ENCODE measurements around the gene KRT86. TPM values are rescaled to one million over a fixed set of nuclear protein-coding genes. Genes with fewer than 3 reads are reported as not detected.

The KRT86 gene
- total RNA-seq, 1 donor from 2014 or later = not detected

DNA sequence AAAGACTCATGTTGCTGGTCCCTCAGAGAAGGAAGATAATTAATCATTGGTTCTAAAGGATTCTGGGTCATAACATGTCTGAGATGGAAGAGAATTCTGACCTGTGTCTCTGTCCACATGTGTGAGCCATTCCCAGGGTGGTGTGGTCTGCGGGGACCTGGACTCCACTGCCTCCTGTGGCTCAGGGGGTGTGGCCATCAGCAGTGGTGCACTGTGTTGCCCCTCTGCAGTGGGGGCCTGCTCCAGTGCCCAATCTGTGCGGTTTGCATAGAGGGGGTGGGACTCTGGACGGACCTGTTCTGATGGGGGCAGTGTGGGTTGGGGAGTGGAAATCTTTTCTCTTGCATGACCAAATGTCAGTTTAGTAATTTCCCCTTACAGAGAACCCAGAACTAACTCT lies 79.3 kb downstream of the KRT86 start:
- no peak for DNase-seq (ENCODE audit: low spot score)
- no peak overlapping the region for H3K4me3 Mint-ChIP-seq (ENCODE audit: unreplicated experiment)
- TF ChIP-seq, protein P1, sequence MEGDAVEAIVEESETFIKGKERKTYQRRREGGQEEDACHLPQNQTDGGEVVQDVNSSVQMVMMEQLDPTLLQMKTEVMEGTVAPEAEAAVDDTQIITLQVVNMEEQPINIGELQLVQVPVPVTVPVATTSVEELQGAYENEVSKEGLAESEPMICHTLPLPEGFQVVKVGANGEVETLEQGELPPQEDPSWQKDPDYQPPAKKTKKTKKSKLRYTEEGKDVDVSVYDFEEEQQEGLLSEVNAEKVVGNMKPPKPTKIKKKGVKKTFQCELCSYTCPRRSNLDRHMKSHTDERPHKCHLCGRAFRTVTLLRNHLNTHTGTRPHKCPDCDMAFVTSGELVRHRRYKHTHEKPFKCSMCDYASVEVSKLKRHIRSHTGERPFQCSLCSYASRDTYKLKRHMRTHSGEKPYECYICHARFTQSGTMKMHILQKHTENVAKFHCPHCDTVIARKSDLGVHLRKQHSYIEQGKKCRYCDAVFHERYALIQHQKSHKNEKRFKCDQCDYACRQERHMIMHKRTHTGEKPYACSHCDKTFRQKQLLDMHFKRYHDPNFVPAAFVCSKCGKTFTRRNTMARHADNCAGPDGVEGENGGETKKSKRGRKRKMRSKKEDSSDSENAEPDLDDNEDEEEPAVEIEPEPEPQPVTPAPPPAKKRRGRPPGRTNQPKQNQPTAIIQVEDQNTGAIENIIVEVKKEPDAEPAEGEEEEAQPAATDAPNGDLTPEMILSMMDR (IDR thresholded peaks at IDR 0.05; ENCODE audit: unreplicated experiment) = no peak
- H3K4me1 Mint-ChIP-seq (ENCODE audit: unreplicated experiment) = peaks cover 3% of the 10 kb centered on the region
- no peaks in the 10 kb centered on the region for H3K9me3 Mint-ChIP-seq (ENCODE audit: unreplicated experiment)
- H3K36me3 Mint-ChIP-seq (ENCODE audit: low read depth, unreplicated experiment) = no peaks in the 10 kb centered on the region
- H3K27me3 Mint-ChIP-seq (ENCODE audit: unreplicated experiment) = peaks cover 4% of the 10 kb centered on the region
- no peak overlapping the region for H3K27ac Mint-ChIP-seq (ENCODE audit: unreplicated experiment)

DNA sequence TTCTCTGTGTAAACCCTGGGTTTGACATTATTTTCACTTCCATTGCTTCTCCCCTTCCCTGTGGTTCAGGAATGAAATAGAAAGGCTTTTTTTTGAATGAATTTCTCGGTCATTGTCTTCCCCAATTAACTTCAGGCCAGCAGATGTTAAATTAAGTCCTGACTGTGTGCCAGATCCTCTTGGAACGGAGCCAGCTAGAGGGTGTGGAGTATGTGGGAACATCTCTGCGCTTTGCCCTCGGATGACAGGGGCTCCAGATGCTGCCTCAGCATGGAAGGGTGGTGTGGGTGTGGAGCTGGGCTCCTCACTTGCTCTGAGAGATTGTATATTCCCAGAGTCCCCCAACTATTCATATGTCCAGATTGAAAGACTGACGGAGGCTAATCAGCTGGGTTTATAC lies 79.8 kb downstream of the KRT86 start:
- no peak for DNase-seq (ENCODE audit: low spot score)
- TF ChIP-seq, protein P1 (IDR thresholded peaks at IDR 0.05; ENCODE audit: unreplicated experiment) = no peak

DNA sequence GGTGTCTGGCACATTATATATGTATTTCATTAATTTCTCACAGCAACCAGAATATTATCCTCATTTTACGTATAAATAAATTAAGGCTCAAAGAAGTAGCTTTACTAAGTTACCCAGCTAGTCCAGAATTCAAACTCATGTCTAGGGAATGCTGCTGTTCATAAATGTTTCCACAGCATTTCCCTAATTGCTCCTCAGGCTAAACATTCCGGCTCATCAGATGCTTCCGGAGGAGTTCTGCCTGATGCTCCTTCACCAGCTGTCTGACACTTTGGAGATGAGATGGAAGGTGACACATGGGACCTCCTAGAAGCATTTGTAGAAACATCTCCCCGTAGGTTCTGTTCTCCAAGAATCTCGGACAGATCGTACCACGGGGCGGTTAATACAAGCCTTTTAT lies 80.7 kb downstream of the KRT86 start:
- peaks cover 7% of the 10 kb centered on the region for H3K27me3 Mint-ChIP-seq (ENCODE audit: unreplicated experiment)
- TF ChIP-seq, protein P1 (IDR thresholded peaks at IDR 0.05; ENCODE audit: unreplicated experiment) = no peak
- no peaks in the 10 kb centered on the region for H3K36me3 Mint-ChIP-seq (ENCODE audit: low read depth, unreplicated experiment)
- no peak overlapping the region for H3K4me3 Mint-ChIP-seq (ENCODE audit: unreplicated experiment)
- H3K9me3 Mint-ChIP-seq (ENCODE audit: unreplicated experiment) = no peaks in the 10 kb centered on the region
- no peak for DNase-seq (ENCODE audit: low spot score)
- peaks cover 8% of the 10 kb centered on the region for H3K4me1 Mint-ChIP-seq (ENCODE audit: unreplicated experiment)
- no peak overlapping the region for H3K27ac Mint-ChIP-seq (ENCODE audit: unreplicated experiment)

More for the DNA sequence above, 79.8 kb downstream of the KRT86 start:
- Mint-ChIP-seq H3K27me3 (ENCODE audit: unreplicated experiment) (peaks cover 4% of the 10 kb centered on the region), H3K27ac (ENCODE audit: unreplicated experiment) (no peak overlapping the region), H3K36me3 (ENCODE audit: low read depth, unreplicated experiment) (no peaks in the 10 kb centered on the region), H3K4me3 (ENCODE audit: unreplicated experiment) (no peak overlapping the region), H3K9me3 (ENCODE audit: unreplicated experiment) (no peaks in the 10 kb centered on the region), H3K4me1 (ENCODE audit: unreplicated experiment) (peaks cover 3% of the 10 kb centered on the region)

DNA sequence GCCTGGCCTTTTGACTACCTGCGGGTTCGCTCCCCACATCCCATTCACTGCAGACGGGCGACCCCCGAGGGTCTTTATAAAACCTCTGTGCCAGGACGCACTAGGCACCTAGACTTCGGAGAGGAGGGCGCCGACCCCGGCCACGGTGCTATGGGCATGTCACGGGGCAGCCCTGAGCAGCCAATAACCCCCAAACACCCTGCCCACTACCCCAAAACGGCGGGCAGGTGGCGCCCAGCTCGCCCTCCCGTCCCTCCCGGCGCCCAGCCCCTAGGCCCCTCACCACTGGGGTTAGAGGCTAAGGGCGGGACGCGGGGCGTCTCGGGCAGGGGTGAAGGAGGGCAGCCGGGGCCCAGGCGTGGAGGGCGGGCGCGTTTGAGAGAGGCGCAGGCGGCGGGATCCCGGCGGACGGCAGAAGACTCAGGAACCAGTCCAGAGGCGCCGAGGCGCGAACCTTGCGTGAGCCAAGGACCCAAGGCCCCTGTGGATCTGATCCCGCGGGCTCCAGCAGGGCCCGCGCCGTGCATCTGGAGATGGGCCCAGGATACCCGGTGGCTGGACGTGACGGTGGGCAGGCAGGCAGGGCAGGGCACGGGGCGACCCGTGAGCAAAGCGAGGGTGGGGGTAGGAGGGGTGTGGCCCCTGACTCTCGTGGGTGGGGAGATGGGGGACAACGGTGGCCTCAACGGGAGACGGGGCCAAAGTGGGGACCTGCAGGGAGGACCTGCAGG lies 81.8 kb downstream of the KRT86 start:
- Mint-ChIP-seq H3K9me3 (ENCODE audit: unreplicated experiment) (no peaks in the 10 kb centered on the region), H3K27me3 (ENCODE audit: unreplicated experiment) (peaks cover 7% of the 10 kb centered on the region), H3K27ac (ENCODE audit: unreplicated experiment) (no peak overlapping the region), H3K36me3 (ENCODE audit: low read depth, unreplicated experiment) (no peaks in the 10 kb centered on the region), H3K4me3 (ENCODE audit: unreplicated experiment) (no peak overlapping the region), H3K4me1 (ENCODE audit: unreplicated experiment) (peaks cover 8% of the 10 kb centered on the region)
- TF ChIP-seq, protein P1 (IDR thresholded peaks at IDR 0.05; ENCODE audit: unreplicated experiment) = no peak
- DNase-seq (ENCODE audit: low spot score) = no peak

DNA sequence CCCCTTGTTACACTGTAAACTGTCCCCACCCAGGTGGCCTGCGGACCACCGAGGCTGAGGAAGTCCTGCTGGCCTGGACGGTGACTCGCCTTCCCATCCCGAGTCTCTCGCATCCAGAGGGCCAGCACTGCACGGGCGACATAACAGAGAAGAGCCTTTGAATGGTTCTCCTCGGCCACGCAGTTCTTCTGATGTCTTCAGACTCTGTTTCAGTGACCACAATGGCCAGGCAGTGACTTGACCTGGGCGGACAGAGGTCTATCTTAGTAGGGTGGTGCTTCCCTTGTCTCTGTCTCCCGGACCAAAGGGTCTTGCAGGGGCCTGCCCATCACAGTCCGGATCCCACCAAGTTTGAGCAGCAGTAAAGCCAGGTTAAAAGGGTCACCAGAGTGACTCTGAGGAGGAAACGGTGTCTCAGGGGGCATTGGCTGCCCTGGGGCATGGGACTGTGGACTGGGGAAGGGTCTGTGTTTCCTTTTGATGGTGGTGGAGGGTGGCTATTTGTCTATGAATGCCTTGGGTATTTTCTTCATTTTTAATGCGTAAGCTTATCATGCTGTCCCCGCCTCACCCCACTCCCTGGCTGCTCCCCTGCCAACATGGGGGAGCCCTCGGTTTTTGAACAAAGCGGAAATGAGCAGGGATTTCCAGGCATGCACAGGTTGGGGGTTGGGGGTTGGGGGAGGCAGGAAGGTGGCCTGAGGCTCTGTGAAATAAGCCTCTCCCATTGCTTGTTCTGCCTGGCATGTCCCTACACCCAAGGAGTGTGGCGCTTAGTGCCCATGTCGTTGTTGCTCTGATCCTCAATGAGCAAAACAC lies 82.5 kb downstream of the KRT86 start:
- peaks cover 7% of the 10 kb centered on the region for H3K27me3 Mint-ChIP-seq (ENCODE audit: unreplicated experiment)

More for the DNA sequence above, 82.5 kb downstream of the KRT86 start:
- peaks cover 8% of the 10 kb centered on the region for H3K4me1 Mint-ChIP-seq (ENCODE audit: unreplicated experiment)
- H3K9me3 Mint-ChIP-seq (ENCODE audit: unreplicated experiment) = no peaks in the 10 kb centered on the region
- DNase-seq (ENCODE audit: low spot score) = no peak
- H3K36me3 Mint-ChIP-seq (ENCODE audit: low read depth, unreplicated experiment) = no peaks in the 10 kb centered on the region
- no peak overlapping the region for H3K4me3 Mint-ChIP-seq (ENCODE audit: unreplicated experiment)
- TF ChIP-seq, protein P1 (IDR thresholded peaks at IDR 0.05; ENCODE audit: unreplicated experiment) = no peak
- H3K27ac Mint-ChIP-seq (ENCODE audit: unreplicated experiment) = no peak overlapping the region

Data from endothelial cell (in vitro differentiated cells).